C4-2B (cell line): ENCODE data around the gene ATP1B1.

ENCODE experiments used
- H3K27ac ChIP-seq: fragments of 450-650 bp; 2 replicates; pipeline ENCODE4 v1.5.1; 2017
- ZFX ChIP-seq: fragments of 450-650 bp; IDR thresholded peaks from 2 replicates; pipeline ENCODE4 v1.6.1; 2017
- TF ChIP-seq, protein P1 (sequence below): fragments of 450-650 bp; conservative IDR thresholded peaks from 2 replicates; pipeline ENCODE4 v1.5.1; 2017; ENCODE audit warnings: mild to moderate bottlenecking

Gene ATP1B1

DNA sequence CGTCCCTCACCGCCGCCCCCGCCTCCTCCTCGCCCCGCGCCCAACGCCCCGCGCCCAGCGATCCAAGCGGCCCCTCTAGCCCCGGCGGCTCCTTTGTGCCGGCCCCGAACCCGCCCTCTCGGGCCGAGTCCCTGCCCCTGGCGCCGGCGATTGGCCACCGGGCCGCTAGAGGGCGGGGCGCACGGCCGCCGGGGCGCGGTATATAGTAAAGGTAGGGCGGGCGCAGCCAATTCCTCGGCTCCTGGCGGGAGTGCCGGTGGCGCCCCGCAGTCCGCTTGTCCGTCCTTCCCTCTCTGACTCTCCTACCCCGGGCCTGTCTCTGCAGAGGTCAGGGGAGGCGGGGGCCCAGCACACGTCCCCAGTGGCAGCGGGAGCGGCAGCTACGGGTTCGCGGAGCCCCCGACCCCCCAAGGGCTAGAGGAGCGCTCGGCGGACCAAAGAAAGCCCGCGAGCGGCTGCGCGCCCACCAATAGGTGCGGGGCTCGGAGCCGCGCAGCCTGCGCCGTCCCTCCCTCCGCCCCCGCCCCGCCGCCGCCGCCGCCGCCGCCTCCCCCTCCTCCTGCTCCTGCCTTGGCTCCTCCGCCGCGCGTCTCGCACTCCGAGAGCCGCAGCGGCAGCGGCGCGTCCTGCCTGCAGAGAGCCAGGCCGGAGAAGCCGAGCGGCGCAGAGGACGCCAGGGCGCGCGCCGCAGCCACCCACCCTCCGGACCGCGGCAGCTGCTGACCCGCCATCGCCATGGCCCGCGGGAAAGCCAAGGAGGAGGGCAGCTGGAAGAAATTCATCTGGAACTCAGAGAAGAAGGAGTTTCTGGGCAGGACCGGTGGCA lies at the start of gene ATP1B1:
Gene ATP1B1 (plus strand): TSS at position 596 of the 826 bp plus-strand sequence. CDS start 140 bp downstream, at position 736.
- TF ChIP-seq, protein P1, sequence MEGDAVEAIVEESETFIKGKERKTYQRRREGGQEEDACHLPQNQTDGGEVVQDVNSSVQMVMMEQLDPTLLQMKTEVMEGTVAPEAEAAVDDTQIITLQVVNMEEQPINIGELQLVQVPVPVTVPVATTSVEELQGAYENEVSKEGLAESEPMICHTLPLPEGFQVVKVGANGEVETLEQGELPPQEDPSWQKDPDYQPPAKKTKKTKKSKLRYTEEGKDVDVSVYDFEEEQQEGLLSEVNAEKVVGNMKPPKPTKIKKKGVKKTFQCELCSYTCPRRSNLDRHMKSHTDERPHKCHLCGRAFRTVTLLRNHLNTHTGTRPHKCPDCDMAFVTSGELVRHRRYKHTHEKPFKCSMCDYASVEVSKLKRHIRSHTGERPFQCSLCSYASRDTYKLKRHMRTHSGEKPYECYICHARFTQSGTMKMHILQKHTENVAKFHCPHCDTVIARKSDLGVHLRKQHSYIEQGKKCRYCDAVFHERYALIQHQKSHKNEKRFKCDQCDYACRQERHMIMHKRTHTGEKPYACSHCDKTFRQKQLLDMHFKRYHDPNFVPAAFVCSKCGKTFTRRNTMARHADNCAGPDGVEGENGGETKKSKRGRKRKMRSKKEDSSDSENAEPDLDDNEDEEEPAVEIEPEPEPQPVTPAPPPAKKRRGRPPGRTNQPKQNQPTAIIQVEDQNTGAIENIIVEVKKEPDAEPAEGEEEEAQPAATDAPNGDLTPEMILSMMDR = peak; percentile 8; the same call in 1 of the 2 replicates
- peak; percentile 45 for TF ChIP-seq ZFX
- peak within 1 kb of the TSS; percentile 93 for H3K27ac ChIP-seq

DNA sequence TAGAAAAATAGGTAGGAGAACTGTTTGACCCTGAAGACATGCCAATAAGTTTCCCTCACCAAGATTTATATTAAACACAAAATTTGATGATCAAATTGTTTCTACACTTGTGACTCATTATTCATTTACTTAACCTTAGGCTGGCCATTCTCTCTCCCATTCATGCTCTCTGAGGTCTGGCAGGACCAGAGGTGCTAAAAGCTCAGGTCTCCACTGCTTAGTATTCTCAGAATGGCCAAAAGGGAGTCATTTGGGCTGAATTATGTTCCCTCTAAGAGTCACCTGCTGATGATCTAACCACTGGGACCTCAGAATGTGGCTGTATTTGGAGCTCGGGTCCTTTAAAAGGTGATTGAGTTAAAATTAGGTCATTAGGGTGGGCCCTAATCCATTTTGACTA lies 47.1 kb upstream of the ATP1B1 start:
- TF ChIP-seq ZFX = no peak
- TF ChIP-seq, protein P1 = no peak
- H3K27ac ChIP-seq = no peak overlapping the region

DNA sequence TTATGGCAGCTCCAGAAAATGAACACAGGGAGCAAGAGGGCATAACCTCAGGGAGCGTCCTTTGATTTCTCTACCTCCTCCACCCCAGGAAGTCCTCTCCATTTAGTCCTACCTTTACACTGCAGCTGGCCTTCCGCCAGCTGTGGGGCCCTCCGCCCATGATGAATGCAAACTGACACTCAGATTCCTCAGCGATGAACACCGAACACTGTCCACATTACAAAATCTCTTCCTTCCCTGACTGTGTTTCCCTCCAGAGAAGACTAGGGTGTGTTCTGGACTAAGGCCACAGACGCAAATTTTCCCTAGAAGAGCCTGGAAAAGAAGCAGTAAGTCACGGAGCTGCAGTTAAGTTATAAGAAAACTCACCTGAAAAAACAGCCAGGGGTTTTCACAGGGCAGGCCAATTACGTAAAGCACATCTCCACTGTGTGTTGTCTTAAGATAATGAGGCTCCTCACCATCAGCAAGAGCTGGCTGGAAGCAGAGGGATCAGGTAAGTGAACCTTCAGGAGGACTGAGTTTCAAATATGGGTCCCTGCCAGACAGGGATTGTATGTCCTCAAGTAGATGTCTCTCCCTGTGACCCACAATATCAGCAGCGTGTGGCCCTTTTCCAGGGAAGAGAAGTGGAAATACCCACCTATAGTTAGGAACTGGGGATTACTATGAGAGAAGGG lies 46.3 kb upstream of the ATP1B1 start:
- no peak overlapping the region for H3K27ac ChIP-seq
- no peak for TF ChIP-seq ZFX
- TF ChIP-seq, protein P1 = no peak

DNA sequence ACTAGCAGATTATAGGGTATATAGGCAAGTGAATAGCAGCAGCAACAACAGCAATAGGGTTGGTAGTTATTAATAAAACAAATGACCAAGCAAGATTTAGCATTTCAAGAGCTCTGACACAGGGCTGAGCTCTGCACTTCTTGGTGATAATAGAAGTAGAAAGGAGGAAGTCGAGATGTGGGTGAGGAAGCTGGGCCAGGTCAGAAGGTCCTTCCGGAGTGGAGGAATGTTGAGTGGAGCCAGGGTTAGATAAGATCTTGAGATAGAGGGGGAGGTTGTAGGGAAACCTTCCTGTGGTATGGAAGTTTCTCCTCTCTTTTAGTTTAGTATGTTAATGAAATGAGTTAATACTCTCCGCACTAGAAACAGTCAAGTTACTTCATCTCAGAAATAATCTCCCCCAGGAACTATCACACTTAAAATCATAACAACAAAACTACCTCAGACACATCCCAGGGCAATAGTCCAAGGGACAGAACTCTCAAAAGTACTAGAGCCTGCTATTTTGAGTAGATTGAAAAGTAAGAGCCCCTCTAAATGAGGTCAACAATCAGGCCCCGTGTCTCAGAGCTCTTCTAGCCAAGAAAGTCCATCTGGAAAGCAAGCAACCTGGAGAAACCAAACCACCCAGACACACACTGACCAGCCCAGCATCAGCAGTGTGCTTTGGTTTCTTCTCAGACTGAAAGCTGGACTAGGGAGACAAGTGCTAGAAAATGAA lies 45.4 kb upstream of the ATP1B1 start:
- TF ChIP-seq ZFX = no peak
- TF ChIP-seq, protein P1 = no peak

DNA sequence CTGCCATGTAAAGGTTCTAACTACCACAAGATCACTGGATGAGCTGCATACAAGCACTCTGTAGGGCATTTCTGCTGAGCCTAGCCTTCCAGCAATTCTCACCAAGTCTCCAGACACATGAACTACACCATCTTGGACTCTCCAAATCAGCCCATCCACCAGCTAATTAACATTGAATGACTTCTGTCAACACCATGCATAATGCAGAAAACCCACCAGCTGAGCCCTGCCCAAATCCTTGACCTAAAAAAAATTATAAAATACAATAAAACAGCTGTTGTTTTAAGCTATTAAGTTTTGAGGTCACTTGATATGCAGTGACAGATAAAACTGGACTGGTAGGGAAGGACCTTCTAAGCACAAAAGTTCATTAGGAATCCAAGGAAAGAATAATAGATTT lies 44.3 kb upstream of the ATP1B1 start:
- TF ChIP-seq ZFX = no peak
- TF ChIP-seq, protein P1 = no peak
- no peak overlapping the region for H3K27ac ChIP-seq

More for the DNA sequence above, 45.4 kb upstream of the ATP1B1 start:
- H3K27ac ChIP-seq = no peak overlapping the region

DNA sequence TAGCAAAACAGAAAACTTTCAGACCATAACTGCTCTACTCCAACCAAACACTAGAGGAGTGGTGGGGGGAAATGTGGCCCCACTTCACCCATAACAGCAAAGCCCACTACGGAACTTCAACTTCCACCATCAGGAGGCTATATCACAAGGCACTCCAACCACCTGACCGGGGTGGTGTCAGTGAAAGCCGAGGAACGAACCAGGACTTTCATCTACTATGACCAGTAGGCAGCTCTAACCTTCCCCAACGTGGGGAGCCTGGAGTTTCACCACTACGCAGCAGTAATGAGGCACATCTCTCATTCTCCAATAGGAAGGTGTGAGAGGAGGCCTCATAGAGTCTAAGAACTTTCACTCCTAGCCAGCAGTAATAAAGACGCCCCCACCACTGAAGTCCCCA lies 42.4 kb upstream of the ATP1B1 start:
- no peak overlapping the region for H3K27ac ChIP-seq
- TF ChIP-seq, protein P1 = no peak
- TF ChIP-seq ZFX = no peak
